Activated CD8-positive, alpha-beta memory T cell treated with anti-CD3 and anti-CD28 coated beads for 36 hours (primary cell): ENCODE results near the gene NOXA1. TPM values are rescaled to one million over a fixed set of nuclear protein-coding genes. Genes with fewer than 3 reads are reported as not detected.
"Not testable (repeated sequence)": the region's sequence is repeated elsewhere in the genome, so short reads cannot be mapped to it uniquely, and the experiment has no call there.

Experiments
- CTCF ChIA-PET: fragments of 350-600 bp; sonication (Branson Sonifier 250); formaldehyde crosslinking; loops from one replicate; lab custom pipeline; 2021; ENCODE audit warnings: antibody characterized with exemption; lab: Charles Lee
- POLR2A ChIA-PET: fragments of 350-600 bp; sonication (Branson Sonifier 250); formaldehyde crosslinking; loops from one replicate; lab custom pipeline; 2021; ENCODE audit warnings: antibody characterized with exemption; lab: Charles Lee
- total RNA-seq, 2 experiments: library from RNA; stranded (reverse); gene quantifications; one replicate each; pipeline ENCODE4 v1.2.3, GENCODE V29; 2021

The NOXA1 gene
- total RNA-seq, 2 experiments from 2014 or later: 0.40 to 0.67 TPM

- ChIA-PET CTCF (no interaction called here), POLR2A (no interaction called here)
Observed at GRCh38 chr9:137402746-137403145, 20.4 kb upstream of the NOXA1 start.

GRCh38 chr9:137403269-137403668 lies 19.9 kb upstream of the NOXA1 start:
- CTCF ChIA-PET: no interaction called here
- POLR2A ChIA-PET: no interaction called here

- ChIA-PET CTCF (no interaction called here), POLR2A (no interaction called here)
Observed at GRCh38 chr9:137404961-137405567, 18.1 kb upstream of the NOXA1 start.

GRCh38 chr9:137405677-137406081 lies 17.5 kb upstream of the NOXA1 start:
- POLR2A ChIA-PET: no interaction called here
- CTCF ChIA-PET: no interaction called here

GRCh38 chr9:137406085-137406760 lies 17.0 kb upstream of the NOXA1 start:
- ChIA-PET CTCF (no interaction called here), POLR2A (no interaction called here)

- CTCF ChIA-PET: interaction anchor here (1.8 kb wide), 1 partner anchor 110 kb away, joined by 4 read pairs; no protein-coding TSS in a partner anchor
- POLR2A ChIA-PET: no interaction called here
Observed at GRCh38 chr9:137406876-137407589, 16.2 kb upstream of the NOXA1 start.

- ChIA-PET POLR2A (no interaction called here), CTCF (interaction anchor here (1.8 kb wide), 1 partner anchor 110 kb away, joined by 4 read pairs; no protein-coding TSS in a partner anchor)
Observed at GRCh38 chr9:137407590-137408300, 15.4 kb upstream of the NOXA1 start.

GRCh38 chr9:137408651-137409405 lies 14.4 kb upstream of the NOXA1 start:
- POLR2A ChIA-PET: no interaction called here
- CTCF ChIA-PET: interaction anchor here (1.0 to 1.8 kb wide), 2 partner anchors 11 to 111 kb away, joined by 3 to 4 read pairs; no protein-coding TSS in a partner anchor

- CTCF ChIA-PET: interaction anchor here (1.0 to 3.7 kb wide), 2 partner anchors 12 to 13 kb away, joined by 3 to 12 read pairs; partner anchors contain the start of genes EXD3 and NOXA1
- POLR2A ChIA-PET: no interaction called here
Observed at GRCh38 chr9:137409515-137409914, 13.7 kb upstream of the NOXA1 start.

- CTCF ChIA-PET: interaction anchor here (3.7 kb wide), 1 partner anchor 12 kb away, joined by 12 read pairs; the partner anchor contains the start of genes EXD3 and NOXA1
- POLR2A ChIA-PET: not testable (repeated sequence)
Observed at GRCh38 chr9:137410236-137410890, 12.8 kb upstream of the NOXA1 start.

GRCh38 chr9:137410891-137411249 lies 12.3 kb upstream of the NOXA1 start:
- ChIA-PET POLR2A (no interaction called here), CTCF (interaction anchor here (3.7 kb wide), 1 partner anchor 12 kb away, joined by 12 read pairs; the partner anchor contains the start of genes EXD3 and NOXA1)

GRCh38 chr9:137411260-137411644 lies 11.9 kb upstream of the NOXA1 start:
- POLR2A ChIA-PET: no interaction called here

GRCh38 chr9:137411645-137412380 lies 11.4 kb upstream of the NOXA1 start:
- ChIA-PET CTCF (interaction anchor here (3.7 kb wide), 1 partner anchor 11 kb away, joined by 12 read pairs; the partner anchor contains the start of genes EXD3 and NOXA1), POLR2A (no interaction called here)

More at GRCh38 chr9:137411260-137411644, 11.9 kb upstream of the NOXA1 start:
- CTCF ChIA-PET: interaction anchor here (3.7 kb wide), 1 partner anchor 11 kb away, joined by 12 read pairs; the partner anchor contains the start of genes EXD3 and NOXA1

- ChIA-PET CTCF (interaction anchor here (3.7 kb wide), 1 partner anchor 10 kb away, joined by 12 read pairs; the partner anchor contains the start of genes EXD3 and NOXA1), POLR2A (no interaction called here)
Observed at GRCh38 chr9:137412431-137412830, 10.8 kb upstream of the NOXA1 start.

GRCh38 chr9:137415451-137415850 lies 7.7 kb upstream of the NOXA1 start:
- ChIA-PET CTCF (no interaction called here), POLR2A (interaction anchor here (0.7 kb wide), 1 partner anchor 231 kb away, joined by 3 read pairs; no protein-coding TSS in a partner anchor)

GRCh38 chr9:137416006-137416562 lies 7.1 kb upstream of the NOXA1 start:
- ChIA-PET POLR2A (no interaction called here), CTCF (no interaction called here)
